H4 (cell line): ENCODE data around the gene SCGB3A1. TPM values are rescaled to one million over a fixed set of nuclear protein-coding genes. Genes with fewer than 3 reads are reported as not detected.

Experiments used
- DNase-seq: peaks from one replicate; pipeline ENCODE4 v3.0.0-alpha.2; 2015; ENCODE audit warnings: low spot score
- total RNA-seq: library from RNA; depleted of rRNA; stranded (reverse); fragments of >200 nt; shearing (Covaris generic); gene quantifications from 2 replicates; pipeline ENCODE4 v1.2.3, GENCODE V29; 2014; rRNA removed

The SCGB3A1 gene
- total RNA-seq, 1 experiment from 2014 or later, result not detected

DNA sequence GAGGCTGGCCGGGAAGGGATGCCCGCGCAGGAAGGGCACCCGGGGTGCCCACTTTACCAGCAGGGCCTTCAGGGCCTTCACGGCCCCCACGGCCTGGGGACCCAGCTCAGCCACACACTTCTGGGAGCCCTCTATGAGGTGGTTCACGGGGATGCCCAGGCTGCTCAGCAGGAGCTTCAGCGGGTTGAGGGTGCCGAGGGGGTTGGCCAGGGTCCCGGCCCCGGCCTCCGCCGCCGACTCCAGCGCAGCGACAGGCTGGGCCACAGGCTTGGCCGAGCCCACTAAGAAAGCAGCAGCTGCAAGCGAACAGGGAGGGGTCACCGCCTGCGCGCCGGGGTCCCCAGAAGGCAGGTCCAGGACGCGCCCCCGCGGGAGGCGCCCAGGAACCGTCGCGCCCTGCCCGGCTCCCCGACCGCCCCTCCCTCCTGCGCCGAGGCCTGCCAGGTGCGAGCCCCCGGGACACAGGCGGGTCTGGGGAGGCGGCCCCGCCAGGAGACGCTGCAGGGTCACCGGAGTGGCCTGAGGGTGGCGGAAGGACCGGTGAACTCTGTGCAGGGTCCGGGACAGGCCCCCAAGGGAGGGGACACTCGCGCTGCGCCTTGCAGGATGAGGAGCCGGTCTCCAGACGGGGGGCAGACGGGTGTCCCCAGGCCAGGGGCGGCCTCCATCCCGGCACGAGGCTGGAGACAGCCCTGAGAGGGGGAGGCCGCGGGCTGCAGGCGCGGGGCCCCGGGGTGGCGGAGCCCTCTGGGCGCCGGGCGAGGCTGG lies 572 bp downstream of the SCGB3A1 start:
- DNase-seq, result no peak

GRCh38 chr5:180589771-180590542 lies 1.3 kb downstream of the SCGB3A1 start:
- no peak for DNase-seq

DNA sequence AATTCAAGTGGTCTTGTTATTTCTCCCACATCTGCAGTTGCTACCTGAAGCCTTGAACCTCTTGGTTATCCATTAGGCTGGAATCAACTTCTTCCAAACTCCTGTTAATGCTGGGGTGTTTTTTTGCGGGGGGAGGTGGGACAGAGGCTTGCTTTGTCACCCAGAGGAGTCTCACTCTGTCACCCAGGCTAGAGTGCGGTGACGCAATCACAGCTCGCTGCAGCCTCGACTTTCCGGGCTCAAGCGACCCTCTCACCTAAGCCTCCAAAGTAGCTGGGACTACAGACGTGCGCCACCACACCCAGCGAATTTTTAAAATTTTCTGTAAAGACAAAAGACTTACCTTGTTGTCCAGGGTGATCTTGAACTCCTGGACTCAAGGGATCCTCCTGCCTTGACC lies 4.4 kb downstream of the SCGB3A1 start:
- no peak for DNase-seq

GRCh38 chr5:180586204-180586603 lies 5.1 kb downstream of the SCGB3A1 start:
- DNase-seq, result no peak

GRCh38 chr5:180583738-180584137 lies 7.6 kb downstream of the SCGB3A1 start:
- DNase-seq, result no peak

DNA sequence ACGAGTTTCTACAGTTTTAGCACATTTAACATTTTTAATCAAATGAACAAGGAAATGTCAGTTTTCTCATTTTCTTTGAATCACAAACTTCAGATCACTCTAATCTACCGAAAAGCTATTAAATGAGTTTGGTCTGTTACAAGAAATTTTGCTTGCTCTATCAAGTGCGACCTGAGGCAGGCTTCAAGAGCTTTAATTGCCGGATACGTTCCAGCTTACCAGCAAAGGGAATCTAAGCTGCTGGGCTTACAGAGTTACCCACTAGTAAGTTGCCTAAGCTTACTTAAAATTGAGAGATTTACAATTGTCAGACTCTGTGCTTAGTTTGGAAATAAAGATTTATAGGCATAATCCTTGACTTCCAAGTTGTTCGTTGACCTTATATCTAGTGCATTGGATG lies 10.6 kb downstream of the SCGB3A1 start:
- DNase-seq, result no peak

GRCh38 chr5:180575571-180575970 lies 15.7 kb downstream of the SCGB3A1 start:
- no peak for DNase-seq

DNA sequence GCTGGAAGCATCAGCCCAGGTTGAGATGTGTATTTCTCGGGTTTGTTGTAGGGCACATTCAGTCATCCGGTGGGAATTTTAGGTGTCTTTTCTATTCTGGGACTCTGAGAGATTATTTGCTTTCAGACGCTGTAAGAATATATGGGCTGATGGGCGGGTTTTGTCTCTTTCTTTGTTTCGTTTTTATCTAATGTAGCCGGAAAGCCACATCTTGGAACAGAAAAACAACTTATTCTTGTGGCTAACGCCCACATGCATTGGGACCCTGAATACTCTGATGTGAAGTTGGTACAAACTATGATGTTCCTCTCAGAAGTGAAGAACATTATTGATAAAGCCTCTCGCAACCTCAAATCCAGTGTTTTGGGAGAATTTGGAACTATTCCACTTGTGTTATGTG lies 22.4 kb downstream of the SCGB3A1 start:
- DNase-seq, result no peak

DNA sequence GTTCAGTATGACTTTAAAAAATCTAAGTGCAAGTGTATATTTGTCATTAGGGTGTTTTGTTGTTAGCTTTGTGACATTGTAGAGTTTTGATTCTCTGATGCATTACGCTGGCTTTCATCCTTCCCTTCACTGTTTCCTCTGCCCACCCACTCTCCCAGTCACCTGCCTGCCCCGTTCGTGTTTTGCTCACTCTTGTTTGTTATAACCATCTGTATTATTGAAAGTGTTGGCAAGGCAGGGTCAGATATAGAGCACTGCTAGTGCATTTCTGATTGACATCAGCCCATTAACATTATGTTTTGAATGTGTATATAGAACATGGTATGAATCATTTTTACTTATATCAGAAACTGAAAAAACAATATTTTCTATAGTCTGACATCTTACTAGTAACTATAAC lies 27.3 kb downstream of the SCGB3A1 start:
- DNase-seq, result no peak

GRCh38 chr5:180558232-180558631 lies 33.1 kb downstream of the SCGB3A1 start:
- DNase-seq, result no peak

GRCh38 chr5:180557217-180557809 lies 34.0 kb downstream of the SCGB3A1 start:
- DNase-seq, result no peak

- DNase-seq, result no peak
Measured at GRCh38 chr5:180555168-180555921, 36.0 kb downstream of the SCGB3A1 start.

- no peak for DNase-seq
Measured at GRCh38 chr5:180553530-180553929, 37.8 kb downstream of the SCGB3A1 start.

DNA sequence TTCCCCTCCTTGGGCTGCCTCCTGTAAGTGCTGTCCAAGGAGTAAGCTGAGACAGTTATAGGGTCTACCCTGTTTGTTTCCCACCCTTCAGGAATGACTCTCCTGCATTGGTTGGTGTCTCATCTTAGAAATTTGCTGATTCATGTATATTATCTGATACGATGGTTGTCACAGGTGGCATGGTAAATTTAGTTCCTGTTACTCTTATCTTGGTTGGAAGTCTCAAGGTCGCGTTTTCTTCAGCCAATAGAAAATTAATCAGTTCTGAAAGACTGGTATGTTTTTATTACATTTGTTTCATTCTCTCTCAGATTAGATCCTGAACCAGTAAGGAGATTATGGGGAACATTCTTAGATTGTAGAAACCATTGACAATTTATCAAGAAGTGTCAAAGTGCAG lies 42.7 kb downstream of the SCGB3A1 start:
- DNase-seq, result no peak

GRCh38 chr5:180545248-180545647 lies 46.1 kb downstream of the SCGB3A1 start:
- no peak for DNase-seq

DNA sequence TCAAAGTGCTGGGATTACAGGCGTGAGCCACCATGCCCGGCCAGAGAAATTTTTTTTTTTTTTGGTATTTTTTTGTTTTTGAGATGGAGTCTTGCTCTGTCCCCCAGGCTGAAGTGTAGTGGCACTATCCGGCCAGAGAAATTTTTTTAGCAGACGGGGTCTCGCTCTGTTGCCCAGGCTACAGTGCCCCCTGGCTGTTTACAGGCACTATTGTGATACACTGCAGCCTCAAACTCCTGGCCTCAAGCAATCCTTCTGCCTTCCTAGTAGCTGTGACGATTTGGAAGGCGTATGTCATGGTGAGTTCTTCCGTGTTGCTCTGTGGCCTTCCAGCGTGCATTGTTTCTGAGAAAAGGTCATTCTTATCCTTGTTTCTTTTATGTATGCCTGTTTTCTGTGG lies 49.6 kb downstream of the SCGB3A1 start:
- no peak for DNase-seq

Other genes starting within 250 kb of the SCGB3A1 start
- gene GFPT2, start 238.2 kb downstream of the SCGB3A1 start, total RNA-seq, result 16.4 and 18.8 TPM in 2 replicates
- gene CNOT6, start 97.1 kb downstream of the SCGB3A1 start, total RNA-seq, result 15.0 and 19.1 TPM in 2 replicates
- gene FLT4, start 58.1 kb upstream of the SCGB3A1 start, total RNA-seq, result 0.04 TPM in 1 of 2 replicates, not detected in the other
- gene OR2Y1, start 148.6 kb upstream of the SCGB3A1 start, total RNA-seq, result not detected in 2 replicates
- 59.1 and 81.0 TPM in 2 replicates for gene MGAT1, start 211.3 kb upstream of the SCGB3A1 start, total RNA-seq